Erythroblast (primary cell): ENCODE data around the gene PRDM15.

ENCODE experiments used
- GATA1 ChIP-seq: IDR thresholded peaks from 2 replicates; pipeline ENCODE4 v1.6.1; 2011; ENCODE audit warnings: low read depth, mild to moderate bottlenecking, control low read depth, low read length, moderate library complexity
- POLR2A ChIP-seq: IDR thresholded peaks from 2 replicates; pipeline ENCODE4 v1.6.1; 2011; ENCODE audit warnings: mild to moderate bottlenecking, low read length

GRCh38 chr21:41846536-41846935, 32.6 kb downstream of the PRDM15 start:
- TF ChIP-seq POLR2A = no peak
- TF ChIP-seq GATA1 = no peak
